ENCODE measurements around the gene CDK19. TPM values are rescaled to one million over a fixed set of nuclear protein-coding genes. Genes with fewer than 3 reads are reported as not detected.
A peak's percentile ranks its signal among the peaks of the same experiment; 100 is the strongest.

Gene CDK19
- polyA plus RNA-seq, 1 donor (not counting 4 experiments of a cell fraction or from before 2014, with no cell fraction given): 6.4 TPM

DNA sequence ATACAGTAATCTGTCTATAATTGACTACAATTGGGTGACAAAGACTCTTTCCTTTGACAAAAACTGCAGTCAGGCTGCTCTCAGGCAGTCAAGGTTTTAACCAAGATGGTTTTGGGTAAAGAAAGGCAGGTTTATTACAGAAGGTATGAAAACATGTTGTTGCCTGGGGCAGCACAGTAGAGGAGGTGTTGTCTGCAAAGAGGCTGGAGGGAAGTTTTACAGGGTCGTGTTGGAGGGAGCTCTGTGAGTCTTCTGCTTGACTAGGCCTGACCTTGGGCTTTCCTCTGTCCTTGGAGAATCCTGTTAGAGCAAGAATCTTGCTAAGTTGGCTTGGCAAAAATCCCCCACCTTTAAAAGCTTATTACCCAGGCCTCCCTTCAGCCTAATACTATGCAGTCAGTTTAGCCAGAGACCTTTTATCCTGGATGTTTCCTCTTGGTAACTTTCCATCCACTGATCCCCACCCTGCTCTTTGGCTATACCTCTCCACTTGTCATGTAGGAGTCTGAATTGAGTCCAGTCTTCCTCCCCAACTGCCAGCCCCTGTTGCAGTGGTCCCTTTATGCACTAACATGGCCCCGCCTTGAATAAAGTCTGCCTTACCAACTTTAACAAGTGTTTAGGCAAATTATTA is 195.9 kb downstream of the CDK19 start:
- Histone ChIP-seq H3K27me3 (ENCODE audit: control insufficient read depth, extremely low read depth, insufficient read depth, low read length) (no peaks in the 10 kb centered on the region), H3K27ac (ENCODE audit: control insufficient read depth, insufficient read depth, low read length) (no peak overlapping the region), H3K4me2 (ENCODE audit: control insufficient read depth, extremely low read depth, insufficient read depth, low read depth, low read length) (no peak overlapping the region), H3K4me1 (ENCODE audit: control insufficient read depth, extremely low read depth, insufficient read depth, low read length) (peaks cover 11% of the 10 kb centered on the region), H3K9me1 (ENCODE audit: control insufficient read depth, extremely low read depth, insufficient read depth, low read length) (no peaks in the 10 kb centered on the region), H4K20me1 (ENCODE audit: control insufficient read depth, extremely low read depth, insufficient read depth, low read length) (no peaks in the 10 kb centered on the region), H3K9ac (ENCODE audit: control insufficient read depth, extremely low read depth, insufficient read depth, low read length) (no peak overlapping the region), H3K79me2 (ENCODE audit: control insufficient read depth, insufficient read depth, low read length) (no peaks in the 10 kb centered on the region), H2AFZ (ENCODE audit: control insufficient read depth, low read length) (no peak overlapping the region), H3K36me3 (ENCODE audit: control insufficient read depth in 2 of 2, extremely low read depth in 1 of 2, insufficient read depth in 2 of 2, low read length in 2 of 2) (no peaks in the 10 kb centered on the region), H3K4me3 (ENCODE audit: control insufficient read depth in 2 of 3, extremely low read depth in 1 of 3, insufficient read depth in 2 of 3, low read depth in 1 of 3, low read length in 3 of 3) (no peak overlapping the region), H3K9me3 (ENCODE audit: control insufficient read depth, low read depth, low read length) (no peaks in the 10 kb centered on the region)
- FAIRE-seq: no peak
- DNase-seq (ENCODE audit: low read depth, low spot score): no peak
- dilution Hi-C loops (cut with MboI; ENCODE audit: extremely low pct_ligation_motif_present, low sequenced_read_pairs): no loop called here
- TF ChIP-seq, protein P1, sequence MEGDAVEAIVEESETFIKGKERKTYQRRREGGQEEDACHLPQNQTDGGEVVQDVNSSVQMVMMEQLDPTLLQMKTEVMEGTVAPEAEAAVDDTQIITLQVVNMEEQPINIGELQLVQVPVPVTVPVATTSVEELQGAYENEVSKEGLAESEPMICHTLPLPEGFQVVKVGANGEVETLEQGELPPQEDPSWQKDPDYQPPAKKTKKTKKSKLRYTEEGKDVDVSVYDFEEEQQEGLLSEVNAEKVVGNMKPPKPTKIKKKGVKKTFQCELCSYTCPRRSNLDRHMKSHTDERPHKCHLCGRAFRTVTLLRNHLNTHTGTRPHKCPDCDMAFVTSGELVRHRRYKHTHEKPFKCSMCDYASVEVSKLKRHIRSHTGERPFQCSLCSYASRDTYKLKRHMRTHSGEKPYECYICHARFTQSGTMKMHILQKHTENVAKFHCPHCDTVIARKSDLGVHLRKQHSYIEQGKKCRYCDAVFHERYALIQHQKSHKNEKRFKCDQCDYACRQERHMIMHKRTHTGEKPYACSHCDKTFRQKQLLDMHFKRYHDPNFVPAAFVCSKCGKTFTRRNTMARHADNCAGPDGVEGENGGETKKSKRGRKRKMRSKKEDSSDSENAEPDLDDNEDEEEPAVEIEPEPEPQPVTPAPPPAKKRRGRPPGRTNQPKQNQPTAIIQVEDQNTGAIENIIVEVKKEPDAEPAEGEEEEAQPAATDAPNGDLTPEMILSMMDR (optimal IDR thresholded peaks at IDR 0.05 in 1 of 3, IDR thresholded peaks at IDR 0.05 in 1 of 3, conservative IDR thresholded peaks at IDR 0.05 in 1 of 3; ENCODE audit: extremely low read depth in 1 of 3, insufficient read depth in 2 of 3, low read length in 3 of 3): no peak
- TF ChIP-seq EZH2 (IDR thresholded peaks at IDR 0.05; ENCODE audit: low read length): no peak

DNA sequence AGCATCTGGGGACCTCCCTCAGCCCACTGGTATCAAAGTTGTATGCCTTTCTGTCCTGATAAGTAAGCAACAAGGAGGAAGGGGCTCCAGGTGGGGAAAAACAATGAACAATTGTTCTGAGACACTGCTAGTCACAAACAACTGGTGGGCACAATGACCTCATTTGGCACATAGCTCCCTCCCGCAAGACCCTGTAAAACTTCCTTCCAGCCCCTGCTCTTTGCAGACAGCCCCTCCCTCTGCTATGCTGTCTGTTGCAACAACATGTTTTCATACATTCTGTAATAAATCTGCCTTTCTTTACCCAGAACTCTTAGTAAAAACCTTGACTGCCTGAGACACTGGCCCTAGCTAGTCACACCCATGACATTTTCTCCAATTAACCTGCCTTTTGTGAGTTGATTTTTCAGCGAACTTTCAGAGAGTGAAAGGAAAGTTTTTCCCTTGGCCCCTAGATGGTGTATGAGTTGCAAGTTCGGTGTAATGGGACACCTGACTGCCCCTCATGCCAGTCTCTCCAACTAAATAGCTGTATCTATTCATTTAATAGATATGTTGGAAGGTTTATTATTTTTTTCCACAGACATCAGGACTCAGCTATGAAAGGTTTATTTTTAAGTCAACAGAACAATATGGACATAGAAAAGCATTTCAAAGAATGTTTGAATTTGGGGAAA is 196.5 kb downstream of the CDK19 start:
- Histone ChIP-seq H2AFZ (ENCODE audit: control insufficient read depth, low read length) (no peak overlapping the region), H3K27ac (ENCODE audit: control insufficient read depth, insufficient read depth, low read length) (no peak overlapping the region), H4K20me1 (ENCODE audit: control insufficient read depth, extremely low read depth, insufficient read depth, low read length) (no peaks in the 10 kb centered on the region), H3K9me3 (ENCODE audit: control insufficient read depth, low read depth, low read length) (no peaks in the 10 kb centered on the region), H3K79me2 (ENCODE audit: control insufficient read depth, insufficient read depth, low read length) (no peaks in the 10 kb centered on the region), H3K9ac (ENCODE audit: control insufficient read depth, extremely low read depth, insufficient read depth, low read length) (no peak overlapping the region), H3K4me2 (ENCODE audit: control insufficient read depth, extremely low read depth, insufficient read depth, low read depth, low read length) (no peak overlapping the region), H3K4me1 (ENCODE audit: control insufficient read depth, extremely low read depth, insufficient read depth, low read length) (peaks cover 11% of the 10 kb centered on the region), H3K4me3 (ENCODE audit: control insufficient read depth in 2 of 3, extremely low read depth in 1 of 3, insufficient read depth in 2 of 3, low read depth in 1 of 3, low read length in 3 of 3) (no peak overlapping the region), H3K9me1 (ENCODE audit: control insufficient read depth, extremely low read depth, insufficient read depth, low read length) (no peaks in the 10 kb centered on the region), H3K27me3 (ENCODE audit: control insufficient read depth, extremely low read depth, insufficient read depth, low read length) (no peaks in the 10 kb centered on the region), H3K36me3 (ENCODE audit: control insufficient read depth in 2 of 2, extremely low read depth in 1 of 2, insufficient read depth in 2 of 2, low read length in 2 of 2) (peaks cover 0 to 2% of the 10 kb centered on the region in 2 experiments)
- TF ChIP-seq, protein P1 (optimal IDR thresholded peaks at IDR 0.05 in 1 of 3, IDR thresholded peaks at IDR 0.05 in 1 of 3, conservative IDR thresholded peaks at IDR 0.05 in 1 of 3; ENCODE audit: extremely low read depth in 1 of 3, insufficient read depth in 2 of 3, low read length in 3 of 3): peak in 2 of 3 experiments; percentile 17 to 18
- TF ChIP-seq EZH2 (IDR thresholded peaks at IDR 0.05; ENCODE audit: low read length): no peak
- no peak for DNase-seq (ENCODE audit: low read depth, low spot score)
- FAIRE-seq: no peak
- dilution Hi-C loops (cut with MboI; ENCODE audit: extremely low pct_ligation_motif_present, low sequenced_read_pairs): no loop called here
